ENCODE results near the gene SLX4IP.

GRCh38 chr20:10513061-10513460, 78.0 kb downstream of the SLX4IP start:
- TF ChIP-seq POLR2AphosphoS5 (IDR thresholded peaks at IDR 0.05; ENCODE audit: low read depth, low read length), result no peak
- no peak for TF ChIP-seq REST (IDR thresholded peaks at IDR 0.05; ENCODE audit: insufficient read depth in 1 of 2, low read depth in 2 of 2, low read length in 2 of 2)
- no peak for TF ChIP-seq TAF1 (IDR thresholded peaks at IDR 0.05; ENCODE audit: borderline replicate concordance, insufficient read depth, low read length)
- TF ChIP-seq SIN3A (IDR thresholded peaks at IDR 0.05; ENCODE audit: borderline replicate concordance, insufficient read depth, low read length), result no peak
- no peak for TF ChIP-seq FOXP2 (optimal IDR thresholded peaks at IDR 0.05; ENCODE audit: borderline replicate concordance, extremely low read depth, extremely low read length, insufficient read depth)

Data from PFSK-1 (cell line).